Stimulated activated CD8-positive, alpha-beta memory T cell treated with anti-CD3 and anti-CD28 coated beads, Interleukin-12 subunit alpha, Interleukin-12 subunit beta, amount 100 ng/mL, for 24 hours (primary cell): Measurements from ENCODE around the gene FBXO21.
"Not testable (repeated sequence)": the region's sequence is repeated elsewhere in the genome, so short reads cannot be mapped to it uniquely, and the experiment has no call there.

Experiments used
- DNase-seq: peaks from one replicate; pipeline ENCODE4 v3.0.0-alpha.2; 2020; ENCODE audit errors: extremely low read depth

FBXO21 gene, protein sequence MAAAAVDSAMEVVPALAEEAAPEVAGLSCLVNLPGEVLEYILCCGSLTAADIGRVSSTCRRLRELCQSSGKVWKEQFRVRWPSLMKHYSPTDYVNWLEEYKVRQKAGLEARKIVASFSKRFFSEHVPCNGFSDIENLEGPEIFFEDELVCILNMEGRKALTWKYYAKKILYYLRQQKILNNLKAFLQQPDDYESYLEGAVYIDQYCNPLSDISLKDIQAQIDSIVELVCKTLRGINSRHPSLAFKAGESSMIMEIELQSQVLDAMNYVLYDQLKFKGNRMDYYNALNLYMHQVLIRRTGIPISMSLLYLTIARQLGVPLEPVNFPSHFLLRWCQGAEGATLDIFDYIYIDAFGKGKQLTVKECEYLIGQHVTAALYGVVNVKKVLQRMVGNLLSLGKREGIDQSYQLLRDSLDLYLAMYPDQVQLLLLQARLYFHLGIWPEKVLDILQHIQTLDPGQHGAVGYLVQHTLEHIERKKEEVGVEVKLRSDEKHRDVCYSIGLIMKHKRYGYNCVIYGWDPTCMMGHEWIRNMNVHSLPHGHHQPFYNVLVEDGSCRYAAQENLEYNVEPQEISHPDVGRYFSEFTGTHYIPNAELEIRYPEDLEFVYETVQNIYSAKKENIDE

DNA sequence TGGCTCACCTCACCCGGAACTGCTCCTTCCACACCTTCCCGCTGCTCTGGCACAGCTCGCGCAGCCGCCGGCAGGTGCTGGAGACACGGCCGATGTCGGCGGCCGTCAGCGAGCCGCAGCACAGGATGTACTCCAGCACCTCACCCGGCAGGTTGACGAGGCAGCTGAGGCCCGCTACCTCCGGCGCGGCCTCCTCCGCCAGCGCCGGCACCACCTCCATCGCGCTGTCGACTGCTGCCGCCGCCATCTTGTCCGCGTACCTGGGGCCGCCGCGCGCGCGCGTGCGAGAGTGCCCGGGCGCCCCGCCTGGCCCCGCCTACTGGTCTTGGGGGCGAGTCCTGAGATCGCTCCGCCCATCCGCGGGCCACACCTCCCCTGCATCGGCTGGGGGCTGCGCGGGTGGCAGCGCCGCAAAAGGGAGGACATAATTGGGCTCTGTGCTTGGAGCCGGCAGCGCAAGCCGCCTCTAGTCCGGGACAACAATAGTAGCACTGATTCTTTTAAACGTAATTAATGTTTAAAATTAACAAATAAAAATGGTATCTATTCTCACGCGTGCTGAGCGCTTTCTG lies at the start of gene FBXO21:
Gene FBXO21, minus strand, starts transcription at position 261 of the 572 bp plus-strand sequence. Its CDS starts 14 bp downstream, at position 247.
- DNase-seq, result peak; percentile 79

DNA sequence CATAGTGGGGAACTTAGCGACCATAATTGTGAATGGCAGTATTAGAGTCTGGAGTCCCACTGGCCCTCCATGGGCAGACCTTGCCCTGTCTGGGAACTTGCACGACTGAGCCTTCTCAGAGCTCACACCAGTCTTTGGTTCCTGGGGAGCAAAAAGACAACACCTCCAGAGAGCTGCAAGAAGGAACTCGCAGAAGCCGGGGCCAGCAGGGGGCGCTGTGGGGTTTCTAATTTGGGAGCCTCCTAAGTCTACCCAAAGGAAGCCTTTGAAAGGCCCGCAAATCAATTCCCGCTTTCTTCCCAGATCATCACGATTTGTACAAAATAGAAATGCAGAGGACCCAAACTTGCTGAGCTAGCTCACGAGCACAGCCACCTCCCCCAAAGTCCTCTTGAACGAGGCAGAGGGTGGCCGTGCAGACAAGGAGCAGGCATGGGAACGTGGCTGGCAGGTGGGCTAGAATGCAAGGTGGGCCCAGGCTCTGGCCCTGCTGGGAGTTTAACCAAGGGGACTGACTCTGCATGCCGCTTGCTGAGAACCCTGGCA lies 46.3 kb upstream of the FBXO21 start:
- peak; percentile 59 for DNase-seq

DNA sequence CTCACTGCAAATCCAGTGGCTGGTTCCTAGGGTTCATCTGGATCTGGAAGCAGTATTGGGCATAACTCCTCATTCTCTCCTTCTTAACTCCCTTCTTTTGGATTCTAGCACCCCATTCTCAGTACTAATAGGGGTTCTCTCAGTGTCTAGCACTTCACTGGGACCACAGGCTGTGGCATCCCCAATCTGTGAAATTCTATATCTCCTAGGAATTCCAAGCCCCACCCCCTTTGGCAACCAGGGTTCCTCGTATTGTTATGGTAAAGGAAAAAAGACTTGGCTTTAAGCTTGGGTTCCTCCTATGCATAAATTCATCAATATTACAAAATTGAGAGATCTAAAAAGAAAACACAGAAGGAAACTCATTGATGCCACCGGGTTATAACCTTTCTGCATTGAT lies 45.0 kb upstream of the FBXO21 start:
- DNase-seq, result no peak

DNA sequence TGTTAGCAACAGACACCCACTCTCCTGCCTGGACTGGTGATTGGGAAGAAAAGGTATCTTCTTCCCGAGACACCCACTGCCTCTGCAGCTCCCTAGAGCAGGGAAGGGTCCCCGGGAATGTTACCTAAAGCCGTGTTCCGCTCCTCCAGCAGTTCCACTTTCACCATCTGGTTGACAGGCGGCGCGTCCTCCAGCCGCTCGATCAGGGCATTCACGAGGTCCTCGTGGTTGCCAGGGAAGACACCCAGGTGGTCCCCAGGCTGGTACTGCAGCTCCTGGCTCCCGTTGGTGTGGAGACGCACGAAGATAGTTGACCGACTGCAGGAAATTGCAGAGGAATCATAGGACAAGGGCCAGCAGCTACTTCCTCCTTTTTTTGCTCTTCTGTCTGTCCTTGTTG lies 44.2 kb upstream of the FBXO21 start:
- DNase-seq, result no peak

DNA sequence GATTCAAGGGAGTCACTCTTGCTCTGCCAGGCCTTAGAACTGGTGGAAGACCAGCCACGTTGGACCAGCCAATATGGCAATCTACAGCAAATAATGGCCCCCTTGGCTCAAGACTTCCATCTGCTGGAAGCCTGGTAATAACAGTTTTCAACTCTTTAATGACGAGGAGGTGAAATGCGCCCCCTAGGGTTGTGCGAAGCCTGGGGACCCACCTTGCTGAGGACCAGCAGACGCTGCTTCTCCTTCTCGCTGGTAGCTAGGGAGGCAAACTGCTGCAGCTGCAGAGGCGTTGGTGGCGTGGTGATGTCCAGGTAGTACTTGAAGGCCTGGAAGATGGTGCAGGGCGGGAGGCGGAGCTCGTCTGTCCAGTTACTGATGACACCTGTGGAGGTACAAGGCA lies 41.5 kb upstream of the FBXO21 start:
- no peak for DNase-seq

DNA sequence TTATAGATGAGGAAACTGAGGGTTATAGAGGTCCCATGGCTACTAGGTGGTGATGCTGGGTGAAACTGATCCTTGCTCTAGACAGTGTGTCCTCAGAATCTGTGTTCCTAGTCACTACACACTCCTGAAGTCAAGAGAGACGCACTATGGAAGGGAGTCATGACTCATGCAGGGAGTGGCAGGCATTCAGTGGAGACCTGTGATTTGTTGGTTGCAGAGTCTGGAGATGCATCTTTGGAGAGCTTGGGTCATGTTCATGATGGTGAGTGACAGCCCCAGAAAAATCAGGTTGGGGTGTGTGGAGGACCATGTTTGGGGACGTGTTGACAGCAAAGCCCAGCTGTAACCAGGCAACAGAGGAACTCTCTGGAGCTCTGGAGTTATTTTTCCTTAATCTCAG lies 38.0 kb upstream of the FBXO21 start:
- DNase-seq, result no peak

DNA sequence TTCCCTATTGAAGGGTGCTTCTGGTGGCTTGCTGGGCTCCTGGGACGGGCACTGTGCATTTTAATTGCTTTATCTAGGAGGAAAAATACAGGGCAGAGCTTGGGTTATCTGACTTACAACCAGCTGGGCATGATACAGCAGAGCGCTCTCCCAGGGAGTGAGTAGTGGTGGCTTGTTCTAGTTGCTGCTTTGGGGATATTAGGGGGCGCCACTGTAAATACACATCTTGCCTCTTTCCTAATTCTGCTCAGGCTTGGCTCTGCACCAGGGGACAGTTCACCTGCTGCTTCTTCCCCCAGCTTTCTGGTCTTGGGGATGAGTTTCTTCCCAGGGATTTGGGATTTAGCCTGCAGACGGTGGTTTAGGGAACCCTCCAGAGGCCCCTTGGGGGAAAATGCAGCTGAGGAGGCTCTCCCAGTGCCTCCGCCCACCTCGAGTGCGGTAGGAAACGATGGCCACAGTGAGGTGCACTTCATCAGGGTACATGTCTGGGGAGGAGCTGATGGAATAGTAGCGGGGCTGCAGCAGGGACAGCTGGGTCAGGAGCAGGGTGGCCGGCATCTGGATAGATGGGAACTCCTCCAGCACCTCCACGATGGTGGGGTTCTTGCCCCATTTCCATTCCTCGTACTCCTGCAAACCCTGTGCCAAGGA lies 36.9 kb upstream of the FBXO21 start:
- no peak for DNase-seq

DNA sequence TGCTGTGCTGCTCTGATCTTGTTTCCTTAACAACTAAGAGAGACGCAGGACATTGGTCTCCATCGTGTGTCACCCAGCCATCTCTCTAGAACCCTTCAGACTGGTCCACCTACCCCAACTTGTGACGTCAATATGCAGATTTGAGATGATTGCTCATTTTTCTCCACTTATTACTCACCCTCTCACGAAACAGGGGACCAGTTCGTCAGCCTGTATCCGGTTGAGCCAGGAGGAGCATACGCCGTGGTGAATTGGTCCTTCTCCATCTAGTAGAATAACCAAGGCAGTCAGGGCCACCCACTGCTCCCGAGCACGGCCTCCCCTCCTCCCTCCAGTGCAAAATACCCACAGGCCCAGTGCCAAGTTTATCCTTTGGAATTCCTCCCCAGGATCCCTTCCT lies 36.2 kb upstream of the FBXO21 start:
- DNase-seq, result no peak

DNA sequence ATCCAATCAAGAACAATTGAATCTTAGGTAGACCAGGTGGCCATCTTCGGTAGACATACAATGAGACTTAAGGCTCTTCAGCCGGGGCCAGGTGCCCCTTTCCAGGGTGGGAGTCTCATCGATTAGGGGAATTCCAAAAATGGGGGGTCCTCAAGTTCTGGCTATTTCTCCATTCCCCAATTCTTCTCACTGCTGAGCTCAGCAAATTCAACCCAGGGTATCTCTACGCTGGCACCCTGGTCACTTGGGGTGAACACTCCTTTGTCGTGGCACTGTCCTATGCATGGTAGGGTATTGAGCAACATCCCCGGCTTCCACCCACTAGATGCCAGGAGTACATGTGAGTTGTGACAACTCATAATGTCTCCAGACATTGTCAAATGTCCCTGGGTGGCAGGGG lies 34.9 kb upstream of the FBXO21 start:
- no peak for DNase-seq

DNA sequence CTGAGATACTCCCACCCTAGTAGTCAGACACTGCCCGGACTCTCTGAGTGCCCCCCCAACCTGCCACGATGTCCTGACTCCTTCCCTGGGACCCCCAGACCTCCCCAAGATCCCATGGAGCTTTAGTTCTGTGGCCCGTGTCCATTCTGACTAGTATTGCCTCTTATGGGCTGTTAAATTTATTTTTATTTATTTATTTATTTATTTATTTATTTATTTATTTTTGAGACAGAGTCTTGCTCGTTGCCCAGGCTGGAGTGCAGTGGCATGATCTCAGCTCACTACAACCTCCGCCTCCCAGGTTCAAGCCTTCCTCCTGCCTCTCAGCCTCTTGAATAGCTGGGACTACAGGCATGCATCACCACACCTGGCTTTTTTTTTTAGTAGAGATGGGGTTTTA lies 30.7 kb upstream of the FBXO21 start:
- not testable (repeated sequence) for DNase-seq

DNA sequence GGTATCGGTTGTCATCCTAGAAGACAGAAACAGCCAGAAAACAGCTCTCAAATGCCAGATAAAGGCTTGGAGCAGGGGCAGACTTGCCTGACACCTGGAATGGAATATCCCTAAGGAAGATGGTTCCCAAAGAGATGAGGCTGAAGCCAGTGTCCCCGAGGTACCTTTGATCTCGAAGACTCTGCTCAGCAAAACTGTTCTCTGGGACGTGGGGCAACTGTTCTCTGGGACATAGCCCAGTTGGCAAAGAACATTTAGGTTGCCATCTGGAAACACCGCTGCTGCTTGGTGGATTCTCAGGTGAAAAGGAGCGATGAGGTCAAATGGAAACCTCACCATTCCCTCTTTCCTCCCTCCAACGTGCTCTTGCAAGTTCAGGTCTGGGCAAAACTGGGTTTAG lies 27.9 kb upstream of the FBXO21 start:
- DNase-seq, result no peak

DNA sequence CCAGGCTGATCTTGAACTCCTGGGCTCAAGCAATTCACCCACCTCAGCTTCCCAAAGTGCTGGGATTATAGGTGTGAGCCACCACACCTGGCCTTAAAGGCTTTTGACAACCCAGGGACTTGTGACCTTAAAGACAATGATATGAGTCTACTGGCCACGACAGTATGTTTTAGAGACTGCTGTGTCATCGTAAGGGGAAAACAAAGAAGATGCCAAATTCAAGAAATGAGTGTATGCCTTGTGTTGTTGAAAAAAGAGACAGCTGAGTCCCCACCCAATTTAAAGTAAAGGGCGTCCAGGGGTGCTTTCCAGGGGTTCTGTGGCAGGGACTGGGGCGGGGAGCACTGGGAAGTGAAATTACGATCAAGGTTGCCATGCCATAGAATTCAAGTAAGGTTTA lies 26.4 kb upstream of the FBXO21 start:
- no peak for DNase-seq

DNA sequence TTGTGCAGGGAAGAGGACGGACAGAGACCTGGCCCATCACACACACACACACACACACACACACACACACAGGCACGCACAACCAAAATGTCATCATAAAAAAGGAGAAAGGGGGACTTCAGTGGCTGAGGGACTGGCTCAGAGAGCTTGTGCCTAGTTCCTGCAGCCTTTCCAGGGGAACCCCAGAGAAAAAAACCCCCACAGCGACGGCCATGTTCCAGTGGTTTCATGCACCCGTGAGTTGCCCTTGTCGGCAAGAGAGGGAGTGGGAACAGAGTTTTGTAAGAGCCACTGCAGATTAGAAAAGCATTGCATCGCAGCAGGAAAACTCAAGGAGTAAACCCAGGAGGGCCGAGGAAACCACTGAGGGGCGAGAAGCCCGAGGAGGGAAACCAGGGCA lies 24.5 kb upstream of the FBXO21 start:
- no peak for DNase-seq

DNA sequence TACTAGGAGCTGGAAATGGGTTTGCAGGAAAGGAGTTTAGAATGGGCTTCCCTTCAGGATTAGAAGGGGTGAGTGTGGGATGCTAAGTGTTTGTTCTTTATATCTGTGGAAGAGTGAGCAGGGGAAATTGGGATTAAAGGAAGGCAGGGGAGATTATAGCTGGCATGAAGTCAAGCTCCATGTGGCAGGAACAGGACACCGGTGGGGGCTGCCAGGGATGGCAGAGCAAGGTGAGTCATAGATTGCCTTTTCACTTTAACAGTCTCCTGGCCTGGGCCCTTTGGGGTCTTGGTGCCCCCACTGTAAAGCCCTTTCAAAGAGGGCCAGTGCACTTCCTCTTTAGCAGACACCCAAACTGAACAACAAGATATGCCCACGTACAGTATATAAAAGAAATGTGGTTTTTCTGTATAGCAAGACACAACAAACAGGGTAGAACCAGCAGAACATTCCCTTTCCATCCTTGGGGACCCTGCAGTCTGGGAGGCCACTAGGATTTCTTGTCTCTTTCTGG lies 23.1 kb upstream of the FBXO21 start:
- DNase-seq, result no peak

DNA sequence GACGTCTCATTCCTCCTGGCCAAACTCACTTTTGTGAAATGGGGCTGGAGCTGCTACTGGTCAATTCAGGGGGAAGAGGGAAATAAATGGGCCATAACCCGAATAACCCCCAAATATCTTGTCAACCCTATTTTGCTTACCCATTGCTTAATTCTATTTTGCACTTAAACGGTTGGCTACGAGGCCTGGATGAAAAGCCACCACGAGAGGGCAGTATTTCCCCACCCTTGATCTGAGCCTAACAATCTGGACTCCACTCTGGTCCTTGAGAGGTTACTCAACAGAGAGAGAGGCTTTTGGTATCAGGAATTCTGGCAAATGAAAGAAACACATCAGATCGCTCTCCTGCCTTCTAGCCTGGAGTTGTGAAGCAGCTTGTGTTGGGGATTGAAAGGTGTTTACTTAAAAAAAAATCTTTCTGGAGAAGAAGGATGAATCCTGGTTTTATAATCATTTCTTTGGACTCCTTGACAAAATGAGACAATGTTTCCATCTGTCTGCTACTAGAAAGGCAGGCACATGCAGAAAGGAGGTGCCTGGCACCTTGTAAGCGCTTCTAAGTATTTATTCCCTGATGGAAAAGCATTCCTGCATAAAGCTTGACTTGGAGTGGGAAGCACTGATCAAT lies 22.4 kb upstream of the FBXO21 start:
- DNase-seq, result no peak

DNA sequence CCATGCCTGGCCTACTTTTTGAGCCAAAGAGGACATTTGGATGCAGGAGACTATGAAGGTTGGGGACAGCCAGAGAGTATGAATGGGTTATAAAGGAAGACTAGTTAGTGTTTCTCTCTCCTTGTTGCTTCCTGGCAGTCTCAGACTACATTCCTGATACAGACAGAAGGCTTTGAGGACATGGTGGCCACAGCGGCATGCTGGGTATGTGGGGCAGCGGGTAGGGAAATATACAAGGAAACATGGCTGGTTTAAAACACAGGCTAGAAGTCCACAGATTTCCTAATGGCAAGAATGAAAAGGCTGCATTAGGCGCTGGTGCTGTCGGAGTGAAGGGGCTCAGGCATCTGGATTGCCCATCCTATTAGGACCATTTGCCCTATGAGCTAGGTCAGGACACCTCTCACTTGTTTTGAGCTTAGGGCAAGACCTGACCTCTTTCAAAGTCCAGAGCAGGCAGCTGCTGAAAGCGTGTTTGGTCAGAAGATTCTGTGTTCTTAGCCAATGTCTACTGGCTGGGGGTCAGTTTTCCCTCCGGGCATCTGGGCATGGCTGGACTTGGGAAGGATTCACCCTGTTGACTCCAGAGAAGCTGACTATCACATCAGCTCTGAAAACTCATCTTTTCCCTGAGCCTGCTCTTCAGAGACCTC lies 20.1 kb upstream of the FBXO21 start:
- DNase-seq, result no peak

DNA sequence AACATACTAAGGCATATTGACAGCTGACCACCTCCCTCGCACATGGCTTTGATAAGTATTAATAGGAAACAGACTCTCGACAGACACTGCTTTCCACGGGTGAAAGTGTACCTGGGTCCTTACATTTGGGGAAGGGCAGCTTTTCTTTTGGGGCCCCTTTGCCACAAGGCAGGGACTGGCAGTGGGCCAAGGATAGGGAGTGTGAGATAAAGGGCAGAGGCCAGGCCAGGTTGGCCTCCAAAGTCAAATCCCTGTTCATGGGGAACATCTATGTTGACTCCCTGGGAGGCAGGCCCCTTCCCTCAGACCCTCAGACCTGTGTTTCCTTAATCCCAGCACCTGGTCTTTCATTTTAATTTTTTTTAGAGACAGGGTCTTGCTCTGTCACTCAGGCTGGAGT lies 19.4 kb upstream of the FBXO21 start:
- no peak for DNase-seq

DNA sequence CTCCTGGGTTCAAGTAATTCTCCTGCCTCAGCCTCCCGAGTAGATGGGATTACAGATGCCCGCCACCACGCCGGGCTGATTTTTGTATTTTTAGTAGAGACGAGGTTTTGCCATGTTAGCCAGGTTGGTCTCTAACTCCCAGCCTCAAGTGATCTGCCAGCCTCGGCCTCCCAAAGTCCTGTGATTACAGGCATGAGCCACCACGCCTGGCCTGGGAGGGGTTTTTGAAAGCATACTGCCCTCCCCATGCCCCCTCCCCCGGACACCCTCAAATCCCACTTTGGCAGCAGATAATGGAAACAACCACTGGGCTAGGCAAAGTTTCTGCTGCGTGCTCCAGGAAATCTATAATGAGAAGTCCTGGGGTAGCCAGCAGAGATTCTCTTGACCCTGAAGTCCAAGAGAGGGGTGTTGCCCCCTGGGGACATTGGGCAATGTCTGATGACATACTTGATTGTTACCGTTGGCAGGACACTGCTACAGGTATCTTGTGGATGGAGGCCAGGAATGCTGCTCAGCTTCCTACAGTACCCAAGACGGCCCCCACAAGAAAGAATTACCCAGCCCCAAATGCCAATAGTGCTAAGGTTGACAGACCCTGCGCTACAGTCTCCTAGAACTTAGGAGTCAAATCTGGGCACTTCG lies 18.7 kb upstream of the FBXO21 start:
- no peak for DNase-seq

DNA sequence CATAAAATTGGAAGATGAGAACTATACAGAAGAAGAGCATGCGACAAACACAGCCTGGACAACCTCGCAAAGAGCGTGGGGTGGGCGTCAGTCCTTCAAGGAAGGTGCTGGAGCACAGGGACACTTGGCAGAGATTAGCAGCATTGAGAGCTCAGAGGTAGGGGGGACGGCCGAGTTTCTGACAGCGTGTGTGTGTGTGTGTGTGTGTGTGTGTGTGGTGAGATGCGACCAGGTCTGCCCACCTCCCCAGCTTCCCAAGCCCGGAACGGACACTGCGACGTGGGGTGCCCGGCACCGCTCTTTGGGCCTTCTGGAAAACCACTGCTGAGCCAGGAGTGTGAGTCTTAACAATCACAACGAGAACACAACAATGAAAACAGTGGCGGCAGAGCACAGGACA lies 17.9 kb upstream of the FBXO21 start:
- DNase-seq, result no peak

DNA sequence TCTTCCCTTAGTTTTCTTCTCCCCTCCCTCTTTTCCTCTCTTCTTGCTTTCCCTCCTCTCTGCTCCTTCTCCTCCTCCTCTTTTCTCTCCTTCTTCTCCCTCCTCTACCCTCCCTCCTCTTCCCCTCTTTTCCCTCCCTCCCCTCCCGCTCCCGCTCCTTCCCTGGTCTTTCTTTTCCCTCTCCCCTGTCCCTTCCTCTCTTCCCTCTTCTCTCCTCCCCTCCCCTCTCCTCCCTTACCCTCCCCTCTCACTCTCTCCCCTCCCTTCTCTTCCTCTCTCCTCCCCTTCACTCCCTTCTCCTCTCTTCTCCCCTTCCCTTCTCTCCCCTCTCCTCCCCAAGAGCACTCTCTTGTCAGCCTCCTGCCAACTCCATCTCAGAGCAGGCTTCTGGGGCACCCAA lies 17.4 kb upstream of the FBXO21 start:
- no peak for DNase-seq

DNA sequence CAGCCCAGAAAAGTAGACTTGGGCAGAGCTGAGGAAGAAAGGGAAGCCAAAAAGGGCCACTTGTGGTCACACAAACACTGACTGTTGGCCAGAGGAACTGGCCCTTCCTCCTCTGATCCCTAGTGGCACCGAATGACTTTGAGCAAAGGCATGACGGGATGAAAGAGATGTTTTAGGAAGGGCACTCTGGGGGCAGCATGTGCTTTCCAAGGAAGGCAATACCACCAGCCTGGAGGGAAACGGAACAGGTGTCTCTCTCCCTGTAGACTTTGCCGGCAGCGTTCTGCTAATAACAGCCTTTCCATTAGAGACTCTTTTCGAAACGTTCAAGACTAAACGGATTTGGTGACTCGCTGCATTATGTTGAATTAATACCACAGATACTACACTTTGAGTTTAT lies 12.3 kb upstream of the FBXO21 start:
- no peak for DNase-seq
